Measurements from ENCODE around the gene TTC33. TPM values are rescaled to one million over a fixed set of nuclear protein-coding genes. Genes with fewer than 3 reads are reported as not detected.

The TTC33 gene
- total RNA-seq, 1 donor from 2014 or later, result 52.5 TPM

DNA sequence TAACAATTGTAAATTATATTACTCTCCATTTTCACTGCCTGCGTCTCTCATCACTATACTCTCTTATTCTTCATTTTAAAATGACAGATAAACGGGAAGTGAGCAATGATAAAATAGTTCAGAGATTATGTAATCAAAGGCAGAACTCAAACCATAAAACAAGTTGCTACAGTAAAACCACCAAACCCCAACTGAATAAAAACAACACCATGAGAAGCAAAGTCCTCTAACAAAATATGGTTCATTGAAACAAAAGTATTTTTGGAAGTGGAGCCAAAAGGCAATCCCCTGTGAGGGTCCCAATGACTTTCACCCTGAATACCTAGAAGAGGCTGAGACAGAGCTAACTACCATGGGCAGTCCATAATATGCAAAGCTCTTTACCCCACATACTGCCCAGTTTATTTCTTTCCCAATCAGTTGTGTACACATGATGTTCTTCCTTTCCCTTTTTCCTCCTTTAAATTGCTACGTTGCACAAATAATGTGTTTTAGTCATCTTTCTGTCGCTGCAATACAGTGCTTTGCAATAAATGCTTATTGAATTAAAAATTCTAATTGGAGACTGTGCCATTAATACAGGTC is 140.1 kb downstream of the TTC33 start:
- Mint-ChIP-seq H3K4me3 (no peak overlapping the region), H3K4me1 (peaks cover 5% of the 10 kb centered on the region), H3K9me3 (no peaks in the 10 kb centered on the region), H3K36me3 (no peaks in the 10 kb centered on the region), H3K27ac (no peak overlapping the region), H3K27me3 (ENCODE audit: insufficient read depth, low read depth) (no peaks in the 10 kb centered on the region)
- no peaks in the 10 kb centered on the region for H3K36me3 ChIP-seq
- no peak overlapping the region for H3K27ac ChIP-seq
- H3K27me3 ChIP-seq, result no peaks in the 10 kb centered on the region
- no peak for DNase-seq (ENCODE audit: low spot score)
- no peak overlapping the region for H3K4me2 ChIP-seq
- H3K79me2 ChIP-seq (ENCODE audit: low read depth), result no peaks in the 10 kb centered on the region
- H3K4me1 ChIP-seq, result no peaks in the 10 kb centered on the region
- H3K9me3 ChIP-seq (ENCODE audit: low read depth), result no peaks in the 10 kb centered on the region
- no peak overlapping the region for H3K9ac ChIP-seq
- no peaks in the 10 kb centered on the region for H3F3A ChIP-seq (ENCODE audit: low read depth)
- no peak overlapping the region for H3K4me3 ChIP-seq
- TF ChIP-seq EZH2phosphoT487 (IDR thresholded peaks at IDR 0.05), result no peak
- TF ChIP-seq CTCF (IDR thresholded peaks at IDR 0.05), result no peak
- TF ChIP-seq EZH2 (IDR thresholded peaks at IDR 0.05), result no peak
- H2AFZ ChIP-seq (replicated peaks), result no peak overlapping the region
- no peaks in the 10 kb centered on the region for H4K20me1 ChIP-seq (ENCODE audit: low read depth)

- H3K36me3 Mint-ChIP-seq, result no peaks in the 10 kb centered on the region
- no peak for DNase-seq (ENCODE audit: low spot score)
- H3K27ac ChIP-seq, result no peak overlapping the region
- H2AFZ ChIP-seq (replicated peaks), result no peak overlapping the region
- H3K27ac Mint-ChIP-seq, result no peak overlapping the region
- no peak overlapping the region for H3K4me2 ChIP-seq
- no peaks in the 10 kb centered on the region for H3K79me2 ChIP-seq (ENCODE audit: low read depth)
- no peaks in the 10 kb centered on the region for H4K20me1 ChIP-seq (ENCODE audit: low read depth)
- no peaks in the 10 kb centered on the region for H3K4me1 Mint-ChIP-seq
- H3K27me3 ChIP-seq, result no peaks in the 10 kb centered on the region
- no peak for TF ChIP-seq EZH2 (IDR thresholded peaks at IDR 0.05)
- no peak for TF ChIP-seq EZH2phosphoT487 (IDR thresholded peaks at IDR 0.05)
- no peak for TF ChIP-seq CTCF (IDR thresholded peaks at IDR 0.05)
- no peaks in the 10 kb centered on the region for H3F3A ChIP-seq (ENCODE audit: low read depth)
- H3K4me3 Mint-ChIP-seq, result no peak overlapping the region
- H3K4me3 ChIP-seq, result no peak overlapping the region
- no peaks in the 10 kb centered on the region for H3K27me3 Mint-ChIP-seq (ENCODE audit: insufficient read depth, low read depth)
- H3K9me3 ChIP-seq (ENCODE audit: low read depth), result no peaks in the 10 kb centered on the region
- no peaks in the 10 kb centered on the region for H3K36me3 ChIP-seq
- no peak overlapping the region for H3K9ac ChIP-seq
- H3K4me1 ChIP-seq, result no peaks in the 10 kb centered on the region
- H3K9me3 Mint-ChIP-seq, result no peaks in the 10 kb centered on the region
Measured at GRCh38 chr5:40614923-40615585, 140.7 kb downstream of the TTC33 start.

- Histone ChIP-seq H3K9me3 (ENCODE audit: low read depth) (no peaks in the 10 kb centered on the region), H3K27me3 (no peaks in the 10 kb centered on the region), H3K9ac (no peak overlapping the region), H3K4me2 (no peak overlapping the region), H3K27ac (no peak overlapping the region), H2AFZ (replicated peaks) (no peak overlapping the region), H3F3A (ENCODE audit: low read depth) (no peaks in the 10 kb centered on the region), H4K20me1 (ENCODE audit: low read depth) (no peaks in the 10 kb centered on the region), H3K4me1 (no peaks in the 10 kb centered on the region), H3K4me3 (no peak overlapping the region), H3K79me2 (ENCODE audit: low read depth) (no peaks in the 10 kb centered on the region), H3K36me3 (no peaks in the 10 kb centered on the region)
- no peaks in the 10 kb centered on the region for H3K27me3 Mint-ChIP-seq (ENCODE audit: insufficient read depth, low read depth)
- H3K4me1 Mint-ChIP-seq, result no peaks in the 10 kb centered on the region
- no peak overlapping the region for H3K4me3 Mint-ChIP-seq
- no peaks in the 10 kb centered on the region for H3K36me3 Mint-ChIP-seq
- TF ChIP-seq EZH2phosphoT487 (IDR thresholded peaks at IDR 0.05) (no peak), EZH2 (IDR thresholded peaks at IDR 0.05) (no peak), CTCF (IDR thresholded peaks at IDR 0.05) (no peak)
- H3K9me3 Mint-ChIP-seq, result no peaks in the 10 kb centered on the region
- no peak overlapping the region for H3K27ac Mint-ChIP-seq
- no peak for DNase-seq (ENCODE audit: low spot score)
Measured at GRCh38 chr5:40614466-40614865, 141.3 kb downstream of the TTC33 start.
